Parathyroid adenoma (tissue), 2 donors: ENCODE data around the gene PDE8A.

Experiments
- H2AFZ ChIP-seq: fragments of 300-600 bp; sonication (generic); one replicate; pipeline ENCODE4 v1.7.0; 2017; ENCODE audit warnings: antibody characterized with exemption, mild to moderate bottlenecking
- H3K27ac ChIP-seq: fragments of 300-600 bp; sonication (generic); one replicate; pipeline ENCODE4 v1.7.0; 2017
- H3K27me3 ChIP-seq: fragments of 300-600 bp; sonication (generic); one replicate; pipeline ENCODE4 v1.7.0; 2017; ENCODE audit warnings: low read length; ENCODE audit not compliant: control insufficient read depth, insufficient read depth
- H3K36me3 ChIP-seq: fragments of 300-600 bp; sonication (generic); one replicate; pipeline ENCODE4 v1.7.0; 2017; ENCODE audit warnings: low read length; ENCODE audit not compliant: control insufficient read depth, insufficient read depth
- H3K4me1 ChIP-seq: fragments of 300-600 bp; sonication (generic); one replicate; pipeline ENCODE4 v1.7.0; 2017; ENCODE audit warnings: control low read depth
- H3K4me2 ChIP-seq: fragments of 300-600 bp; sonication (generic); one replicate; pipeline ENCODE4 v1.7.0; 2017; ENCODE audit warnings: low read length
- H3K4me3 ChIP-seq: fragments of 300-600 bp; sonication (generic); one replicate; pipeline ENCODE4 v1.7.0; 2017; ENCODE audit warnings: low read depth, low read length
- H3K79me2 ChIP-seq: fragments of 300-600 bp; sonication (generic); one replicate; pipeline ENCODE4 v1.7.0; 2017; ENCODE audit warnings: control low read depth
- H3K9ac ChIP-seq: fragments of 300-600 bp; sonication (generic); one replicate; pipeline ENCODE4 v1.7.0; 2017; ENCODE audit warnings: mild to moderate bottlenecking
- H3K9me3 ChIP-seq: fragments of 300-600 bp; sonication (generic); one replicate; pipeline ENCODE4 v1.7.0; 2017; ENCODE audit warnings: low read length; ENCODE audit not compliant: control insufficient read depth
- CTCF ChIP-seq: fragments of 300-600 bp; sonication (generic); IDR thresholded peaks from one replicate; pipeline ENCODE4 v1.7.0; 2017; ENCODE audit warnings: antibody characterized with exemption, mild to moderate bottlenecking
- donor health status: primary hyperparathyroidism.

Gene PDE8A

GRCh38 chr15:85044894-85045293 lies 63.2 kb downstream of the PDE8A start:
- Histone ChIP-seq H3K9me3 (no peaks in the 10 kb centered on the region), H3K4me3 (no peak overlapping the region), H3K27me3 (no peaks in the 10 kb centered on the region), H3K36me3 (no peaks in the 10 kb centered on the region), H2AFZ (no peak overlapping the region), H3K27ac (no peak overlapping the region), H3K4me1 (no peaks in the 10 kb centered on the region), H3K4me2 (no peak overlapping the region), H3K79me2 (peaks cover 7% of the 10 kb centered on the region), H3K9ac (no peak overlapping the region)
- TF ChIP-seq CTCF, result no peak

- Histone ChIP-seq H3K9me3 (no peaks in the 10 kb centered on the region), H3K4me3 (no peak overlapping the region), H3K36me3 (no peaks in the 10 kb centered on the region), H3K27ac (no peak overlapping the region), H3K79me2 (peaks cover 9% of the 10 kb centered on the region), H3K27me3 (no peaks in the 10 kb centered on the region), H3K9ac (no peak overlapping the region), H3K4me2 (no peak overlapping the region), H2AFZ (no peak overlapping the region), H3K4me1 (no peaks in the 10 kb centered on the region)
- no peak for TF ChIP-seq CTCF
Observed at GRCh38 chr15:85045615-85046014, 64.0 kb downstream of the PDE8A start.

GRCh38 chr15:85047271-85047948 lies 65.8 kb downstream of the PDE8A start:
- H3K36me3 ChIP-seq, result no peaks in the 10 kb centered on the region
- no peak overlapping the region for H2AFZ ChIP-seq
- no peaks in the 10 kb centered on the region for H3K27me3 ChIP-seq
- no peak for TF ChIP-seq CTCF
- H3K4me3 ChIP-seq, result no peak overlapping the region
- no peak overlapping the region for H3K4me2 ChIP-seq
- H3K9me3 ChIP-seq, result no peaks in the 10 kb centered on the region
- H3K9ac ChIP-seq, result no peak overlapping the region
- H3K27ac ChIP-seq, result peak overlapping the region; percentile 59
- no peaks in the 10 kb centered on the region for H3K4me1 ChIP-seq
- peaks cover 11% of the 10 kb centered on the region for H3K79me2 ChIP-seq

GRCh38 chr15:85048430-85048829 lies 66.8 kb downstream of the PDE8A start:
- no peaks in the 10 kb centered on the region for H3K9me3 ChIP-seq
- no peak for TF ChIP-seq CTCF
- peaks cover 11% of the 10 kb centered on the region for H3K79me2 ChIP-seq
- H3K36me3 ChIP-seq, result no peaks in the 10 kb centered on the region
- no peaks in the 10 kb centered on the region for H3K4me1 ChIP-seq
- H3K4me2 ChIP-seq, result no peak overlapping the region
- no peak overlapping the region for H2AFZ ChIP-seq
- no peaks in the 10 kb centered on the region for H3K27me3 ChIP-seq
- no peak overlapping the region for H3K9ac ChIP-seq
- peak overlapping the region; percentile 5 for H3K27ac ChIP-seq
- no peak overlapping the region for H3K4me3 ChIP-seq

- Histone ChIP-seq H3K9me3 (no peaks in the 10 kb centered on the region), H3K79me2 (peaks cover 11% of the 10 kb centered on the region), H3K4me2 (no peak overlapping the region), H3K4me3 (no peak overlapping the region), H3K27ac (no peak overlapping the region), H3K4me1 (no peaks in the 10 kb centered on the region), H3K9ac (no peak overlapping the region), H2AFZ (no peak overlapping the region), H3K27me3 (no peaks in the 10 kb centered on the region), H3K36me3 (no peaks in the 10 kb centered on the region)
- TF ChIP-seq CTCF, result no peak
Observed at GRCh38 chr15:85049805-85050204, 68.1 kb downstream of the PDE8A start.
